ENCODE data around the gene HOXB8. TPM values are rescaled to one million over a fixed set of nuclear protein-coding genes. Genes with fewer than 3 reads are reported as not detected.

Gene HOXB8
- total RNA-seq, 1 donor from 2014 or later = not detected

DNA sequence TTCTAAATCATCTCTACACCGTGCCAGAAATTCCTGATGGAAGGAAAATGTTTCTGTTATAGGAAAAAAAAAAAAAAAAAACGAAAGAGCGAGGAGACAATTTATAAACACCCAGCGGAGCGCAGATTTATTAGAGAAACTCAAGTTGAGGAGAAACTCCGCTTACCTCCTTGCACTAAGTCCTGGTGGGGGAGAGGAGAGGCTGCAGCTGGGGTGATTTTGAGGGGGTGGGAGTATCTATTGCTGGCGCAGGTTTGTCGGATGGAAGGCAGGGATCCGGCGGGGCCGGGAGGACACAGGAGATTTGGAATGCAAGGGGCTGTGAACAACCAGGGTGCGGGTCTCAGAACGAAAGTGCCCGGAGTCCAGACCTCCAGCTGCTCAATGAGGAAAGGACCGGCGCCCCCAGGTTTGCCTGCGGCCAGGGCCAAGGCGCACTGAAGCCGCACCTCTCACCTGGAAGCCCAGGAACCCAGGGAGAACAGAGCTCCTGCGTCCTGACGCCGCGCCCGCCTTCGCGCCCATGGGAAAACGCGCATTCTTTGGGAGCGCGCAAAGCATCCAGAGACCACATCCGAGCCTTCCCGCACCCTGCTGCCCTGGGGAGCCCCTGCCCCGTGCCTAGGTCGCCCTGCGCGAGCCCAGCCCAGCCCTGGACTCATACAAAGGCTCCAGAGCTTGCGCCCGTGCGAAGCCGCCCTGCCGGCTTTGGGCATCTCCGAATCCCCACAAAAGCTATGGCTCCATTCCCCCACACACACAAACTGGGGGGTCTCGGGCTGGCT, 2.6 kb upstream of the HOXB8 start:
- H3K36me3 ChIP-seq (ENCODE audit: control insufficient read depth in 3 of 3, insufficient read depth in 3 of 3, low read length in 3 of 3) = no peaks in the 10 kb centered on the region
- no peak overlapping the region for H3K9ac ChIP-seq (ENCODE audit: low read depth in 1 of 3, low read length in 3 of 3)
- peaks cover 91 to 92% (median 91%) of the 10 kb centered on the region in 3 donors for H3K27me3 ChIP-seq (ENCODE audit: control insufficient read depth in 3 of 3, insufficient read depth in 3 of 3, low read length in 3 of 3)
- H3K4me1 ChIP-seq (ENCODE audit: control insufficient read depth in 3 of 3, insufficient read depth in 3 of 3, low read length in 3 of 3) = peaks cover 5 to 21% (median 12%) of the 10 kb centered on the region in 3 donors
- no peak overlapping the region for H3K27ac ChIP-seq (ENCODE audit: low read depth, low read length)
- H3K9me3 ChIP-seq (ENCODE audit: control insufficient read depth in 3 of 3, low read length in 3 of 3) = no peaks in the 10 kb centered on the region
- H3K4me3 ChIP-seq (ENCODE audit: low read length in 3 of 3) = no peak overlapping the region

- Histone ChIP-seq H3K27me3 (ENCODE audit: control insufficient read depth in 3 of 3, insufficient read depth in 3 of 3, low read length in 3 of 3) (peaks cover 90 to 91% (median 90%) of the 10 kb centered on the region in 3 donors), H3K4me3 (ENCODE audit: low read length in 3 of 3) (no peak overlapping the region), H3K27ac (ENCODE audit: low read depth, low read length) (no peak overlapping the region), H3K9ac (ENCODE audit: low read depth in 1 of 3, low read length in 3 of 3) (no peak overlapping the region), H3K4me1 (ENCODE audit: control insufficient read depth in 3 of 3, insufficient read depth in 3 of 3, low read length in 3 of 3) (peaks cover 8 to 28% (median 12%) of the 10 kb centered on the region in 3 donors), H3K36me3 (ENCODE audit: control insufficient read depth in 3 of 3, insufficient read depth in 3 of 3, low read length in 3 of 3) (no peaks in the 10 kb centered on the region), H3K9me3 (ENCODE audit: control insufficient read depth in 3 of 3, low read length in 3 of 3) (no peaks in the 10 kb centered on the region)
These were observed 1.8 kb upstream of the HOXB8 start for GRCh38 chr17:48616717-48617470.

DNA sequence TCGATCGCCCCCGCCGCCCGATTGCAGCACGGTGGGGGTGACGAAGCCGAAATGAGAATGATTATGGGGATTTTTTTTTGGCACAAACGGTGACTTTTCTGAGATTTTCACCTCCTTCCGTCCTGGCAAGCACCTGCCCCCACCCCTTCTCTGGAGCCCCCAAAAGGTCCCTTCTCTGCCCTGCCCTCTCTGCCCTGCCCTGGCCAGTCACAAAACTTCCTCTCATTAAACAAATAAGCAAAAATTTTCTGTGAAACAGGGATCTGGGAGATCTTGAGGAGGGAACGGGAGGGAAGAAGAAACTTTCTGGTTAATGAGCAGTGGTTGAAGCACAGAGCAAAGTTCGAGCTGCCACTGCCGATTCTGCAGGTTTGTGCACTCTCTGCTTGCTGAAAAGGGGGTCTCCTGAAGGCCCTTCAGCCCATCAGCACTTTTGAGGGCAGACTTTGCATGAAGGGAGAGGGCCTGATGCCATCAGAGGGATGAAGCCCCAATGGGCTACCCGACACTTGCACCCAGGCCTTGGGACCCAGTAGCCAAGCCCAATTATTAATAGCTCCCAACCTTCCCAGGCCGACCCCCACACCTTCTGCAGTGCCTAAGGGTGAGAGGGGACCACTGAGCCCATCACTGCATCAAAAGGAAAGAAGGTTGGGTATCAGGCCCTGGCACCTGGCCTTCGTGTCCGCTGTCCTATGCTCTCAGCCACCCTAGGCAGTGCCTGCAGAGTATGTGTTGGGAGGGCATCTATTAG, 1.0 kb upstream of the HOXB8 start:
- Histone ChIP-seq H3K27ac (ENCODE audit: low read depth, low read length) (no peak overlapping the region), H3K4me1 (ENCODE audit: control insufficient read depth in 3 of 3, insufficient read depth in 3 of 3, low read length in 3 of 3) (peaks cover 8 to 32% (median 14%) of the 10 kb centered on the region in 3 donors)

GRCh38 chr17:48613862-48614694, 1.0 kb downstream of the HOXB8 start:
- Histone ChIP-seq H3K27me3 (ENCODE audit: control insufficient read depth in 3 of 3, insufficient read depth in 3 of 3, low read length in 3 of 3) (peaks cover 92 to 93% (median 92%) of the 10 kb centered on the region in 3 donors), H3K4me3 (ENCODE audit: low read length in 3 of 3) (peak overlapping the region in 2 of 3 donors; percentile 45 to 57), H3K27ac (ENCODE audit: low read depth, low read length) (no peak overlapping the region), H3K36me3 (ENCODE audit: control insufficient read depth in 3 of 3, insufficient read depth in 3 of 3, low read length in 3 of 3) (no peaks in the 10 kb centered on the region), H3K4me1 (ENCODE audit: control insufficient read depth in 3 of 3, insufficient read depth in 3 of 3, low read length in 3 of 3) (peaks cover 15 to 44% (median 25%) of the 10 kb centered on the region in 3 donors), H3K9ac (ENCODE audit: low read depth in 1 of 3, low read length in 3 of 3) (peak overlapping the region in 1 of 3 donors; percentile 40), H3K9me3 (ENCODE audit: control insufficient read depth in 3 of 3, low read length in 3 of 3) (no peaks in the 10 kb centered on the region)

More for the DNA sequence above, 1.0 kb upstream of the HOXB8 start:
- H3K9ac ChIP-seq (ENCODE audit: low read depth in 1 of 3, low read length in 3 of 3) = no peak overlapping the region
- no peak overlapping the region for H3K4me3 ChIP-seq (ENCODE audit: low read length in 3 of 3)
- no peaks in the 10 kb centered on the region for H3K36me3 ChIP-seq (ENCODE audit: control insufficient read depth in 3 of 3, insufficient read depth in 3 of 3, low read length in 3 of 3)
- no peaks in the 10 kb centered on the region for H3K9me3 ChIP-seq (ENCODE audit: control insufficient read depth in 3 of 3, low read length in 3 of 3)
- H3K27me3 ChIP-seq (ENCODE audit: control insufficient read depth in 3 of 3, insufficient read depth in 3 of 3, low read length in 3 of 3) = peaks cover 90 to 91% (median 90%) of the 10 kb centered on the region in 3 donors

GRCh38 chr17:48612854-48613691, 2.0 kb downstream of the HOXB8 start:
- H3K27ac ChIP-seq (ENCODE audit: low read depth, low read length) = no peak overlapping the region
- peaks cover 15 to 37% (median 22%) of the 10 kb centered on the region in 3 donors for H3K4me1 ChIP-seq (ENCODE audit: control insufficient read depth in 3 of 3, insufficient read depth in 3 of 3, low read length in 3 of 3)
- H3K4me3 ChIP-seq (ENCODE audit: low read length in 3 of 3) = peak overlapping the region; percentile 40 to 60 (median 58)
- H3K36me3 ChIP-seq (ENCODE audit: control insufficient read depth in 3 of 3, insufficient read depth in 3 of 3, low read length in 3 of 3) = no peaks in the 10 kb centered on the region
- no peaks in the 10 kb centered on the region for H3K9me3 ChIP-seq (ENCODE audit: control insufficient read depth in 3 of 3, low read length in 3 of 3)
- peak overlapping the region in 1 of 3 donors; percentile 50 for H3K9ac ChIP-seq (ENCODE audit: low read depth in 1 of 3, low read length in 3 of 3)
- H3K27me3 ChIP-seq (ENCODE audit: control insufficient read depth in 3 of 3, insufficient read depth in 3 of 3, low read length in 3 of 3) = peaks cover 91 to 94% (median 92%) of the 10 kb centered on the region in 3 donors

DNA sequence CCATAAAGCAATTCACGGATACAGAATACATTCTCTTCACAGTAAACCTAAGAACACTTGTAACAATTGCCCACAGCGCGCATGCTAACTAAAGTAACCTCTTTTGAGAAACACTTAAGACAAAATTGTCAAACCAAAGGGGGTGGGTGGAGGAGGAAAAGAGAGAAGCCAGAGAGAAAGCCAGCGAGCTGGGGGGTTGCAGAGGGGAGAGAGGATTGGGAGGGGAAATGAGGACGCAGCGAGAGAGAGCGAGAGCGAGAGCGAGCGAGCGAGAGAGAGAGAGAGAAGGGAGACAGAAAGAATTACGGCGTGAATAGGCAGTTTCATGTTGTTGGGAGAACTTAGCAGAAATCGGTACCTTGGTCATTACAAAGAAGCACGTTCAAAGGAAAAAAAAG, 2.6 kb downstream of the HOXB8 start:
- Histone ChIP-seq H3K4me3 (ENCODE audit: low read length in 3 of 3) (peak overlapping the region in 2 of 3 donors; percentile 37 to 38), H3K4me1 (ENCODE audit: control insufficient read depth in 3 of 3, insufficient read depth in 3 of 3, low read length in 3 of 3) (peaks cover 15 to 30% (median 16%) of the 10 kb centered on the region in 3 donors), H3K27me3 (ENCODE audit: control insufficient read depth in 3 of 3, insufficient read depth in 3 of 3, low read length in 3 of 3) (peaks cover 85 to 92% (median 90%) of the 10 kb centered on the region in 3 donors), H3K36me3 (ENCODE audit: control insufficient read depth in 3 of 3, insufficient read depth in 3 of 3, low read length in 3 of 3) (no peaks in the 10 kb centered on the region), H3K9me3 (ENCODE audit: control insufficient read depth in 3 of 3, low read length in 3 of 3) (no peaks in the 10 kb centered on the region), H3K9ac (ENCODE audit: low read depth in 1 of 3, low read length in 3 of 3) (no peak overlapping the region), H3K27ac (ENCODE audit: low read depth, low read length) (no peak overlapping the region)

DNA sequence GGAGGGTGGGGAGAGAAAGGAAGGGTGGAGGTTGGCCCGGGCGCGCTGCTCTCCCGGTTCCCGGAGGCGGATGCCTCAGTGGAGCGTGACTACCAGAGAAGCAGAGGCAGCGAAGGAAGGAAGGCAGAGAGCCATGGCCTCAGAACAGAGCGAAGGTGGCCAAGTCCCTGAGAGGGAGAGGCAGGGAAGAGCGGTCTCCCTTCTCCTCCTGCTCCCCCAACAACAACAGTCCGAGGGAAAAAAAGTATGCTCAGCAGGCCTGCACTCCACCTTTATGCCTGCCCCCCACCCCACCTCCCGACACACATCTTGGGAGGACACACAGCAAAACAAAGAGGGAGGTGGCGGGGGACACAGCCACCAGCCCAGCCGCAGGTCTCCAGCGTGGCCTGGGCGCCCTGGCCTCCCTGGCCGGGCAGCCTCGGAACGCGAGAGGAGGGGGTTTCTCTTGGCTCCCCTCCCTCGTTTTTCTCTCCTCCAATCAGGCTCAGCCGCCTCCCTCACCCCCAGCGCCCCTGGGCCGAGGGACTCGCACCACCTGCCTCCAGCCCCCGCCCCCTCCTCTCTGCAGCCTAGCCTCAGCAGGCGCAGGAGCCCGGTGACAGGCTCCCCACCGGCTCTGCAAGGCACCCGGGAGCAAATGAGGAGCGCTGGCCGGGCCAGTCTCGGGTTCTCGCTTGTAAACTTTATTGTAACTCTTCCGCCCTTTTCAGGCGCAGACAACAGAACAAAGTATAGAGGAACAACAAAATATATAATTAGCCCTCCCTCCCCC, 3.2 kb downstream of the HOXB8 start:
- peaks cover 15 to 30% (median 16%) of the 10 kb centered on the region in 3 donors for H3K4me1 ChIP-seq (ENCODE audit: control insufficient read depth in 3 of 3, insufficient read depth in 3 of 3, low read length in 3 of 3)
- peak overlapping the region in 1 of 3 donors; percentile 57 for H3K9ac ChIP-seq (ENCODE audit: low read depth in 1 of 3, low read length in 3 of 3)
- peaks cover 84 to 90% (median 90%) of the 10 kb centered on the region in 3 donors for H3K27me3 ChIP-seq (ENCODE audit: control insufficient read depth in 3 of 3, insufficient read depth in 3 of 3, low read length in 3 of 3)
- H3K27ac ChIP-seq (ENCODE audit: low read depth, low read length) = no peak overlapping the region
- no peaks in the 10 kb centered on the region for H3K36me3 ChIP-seq (ENCODE audit: control insufficient read depth in 3 of 3, insufficient read depth in 3 of 3, low read length in 3 of 3)
- H3K4me3 ChIP-seq (ENCODE audit: low read length in 3 of 3) = peak overlapping the region; percentile 37 to 80 (median 49)
- no peaks in the 10 kb centered on the region for H3K9me3 ChIP-seq (ENCODE audit: control insufficient read depth in 3 of 3, low read length in 3 of 3)

GRCh38 chr17:48611213-48611612, 3.9 kb downstream of the HOXB8 start:
- Histone ChIP-seq H3K9me3 (ENCODE audit: control insufficient read depth in 3 of 3, low read length in 3 of 3) (no peaks in the 10 kb centered on the region), H3K36me3 (ENCODE audit: control insufficient read depth in 3 of 3, insufficient read depth in 3 of 3, low read length in 3 of 3) (no peaks in the 10 kb centered on the region), H3K4me3 (ENCODE audit: low read length in 3 of 3) (peak overlapping the region; percentile 61 to 80 (median 70)), H3K4me1 (ENCODE audit: control insufficient read depth in 3 of 3, insufficient read depth in 3 of 3, low read length in 3 of 3) (peaks cover 15 to 30% (median 16%) of the 10 kb centered on the region in 3 donors), H3K27me3 (ENCODE audit: control insufficient read depth in 3 of 3, insufficient read depth in 3 of 3, low read length in 3 of 3) (peaks cover 84 to 90% (median 90%) of the 10 kb centered on the region in 3 donors), H3K27ac (ENCODE audit: low read depth, low read length) (no peak overlapping the region), H3K9ac (ENCODE audit: low read depth in 1 of 3, low read length in 3 of 3) (peak overlapping the region; percentile 53 to 66 (median 54))

All from skeletal muscle tissue (tissue), 4 donors.